ENCODE measurements around the gene AKAP13. TPM values are rescaled to one million over a fixed set of nuclear protein-coding genes. Genes with fewer than 3 reads are reported as not detected.

The AKAP13 gene
- total RNA-seq, 1 experiment from 2014 or later: 47.3 TPM

DNA sequence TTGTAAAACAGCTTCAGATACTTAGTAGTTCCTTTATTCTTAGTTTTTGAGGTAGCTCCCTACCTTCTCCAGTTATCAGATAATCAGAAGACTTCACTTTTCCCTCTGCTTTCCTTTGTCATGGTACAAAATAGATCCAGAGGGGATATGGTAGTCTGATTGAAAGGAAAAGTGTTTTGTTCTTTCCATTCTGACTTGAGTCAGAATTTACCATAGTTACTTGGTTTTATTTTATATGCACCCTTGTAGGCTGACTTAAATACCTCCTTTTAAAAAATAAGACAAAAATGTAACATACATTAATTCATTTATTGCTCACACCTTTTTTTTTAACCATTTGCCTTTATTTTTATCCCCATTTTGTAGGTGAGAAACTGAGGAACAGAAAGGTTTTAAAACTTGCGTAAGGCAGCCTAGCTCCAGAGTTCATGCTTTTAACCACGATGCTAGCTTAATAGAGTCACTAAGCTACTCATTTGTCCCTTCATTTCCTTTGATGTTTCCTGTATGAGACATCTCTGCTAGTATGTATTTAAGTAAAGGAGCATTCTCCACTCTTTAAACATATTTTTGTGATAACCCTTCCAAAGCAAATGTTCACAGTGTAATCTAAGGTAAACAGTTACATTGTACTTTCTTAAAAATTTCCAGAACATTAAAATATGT, 226.9 kb downstream of the AKAP13 start:
- H3K27ac Mint-ChIP-seq: no peak overlapping the region
- Histone ChIP-seq H3K14ac (ENCODE audit: insufficient read depth, low read length) (no peak overlapping the region), H4K20me1 (ENCODE audit: control insufficient read depth, insufficient read depth, insufficient read length) (no peaks in the 10 kb centered on the region), H3K4me1 (ENCODE audit: insufficient read depth, low read length) (no peaks in the 10 kb centered on the region), H3K9ac (ENCODE audit: extremely low read depth, insufficient read length, low read length) (no peak overlapping the region), H3K56ac (ENCODE audit: insufficient read length, low read depth, low read length) (no peak overlapping the region), H3K4me2 (ENCODE audit: insufficient read depth, insufficient read length, low read length) (no peak overlapping the region), H3K79me2 (ENCODE audit: insufficient read depth, low read length) (no peaks in the 10 kb centered on the region; the same call in 1 of the 2 replicates), H3K23me2 (ENCODE audit: insufficient read length, low read depth, low read length, poor library complexity, severe bottlenecking) (no peaks in the 10 kb centered on the region), H3K27me3 (ENCODE audit: insufficient read depth, low read length) (no peaks in the 10 kb centered on the region), H2AK5ac (ENCODE audit: insufficient read length, low read length) (no peak overlapping the region), H3K9me3 (ENCODE audit: control insufficient read depth, low read depth, low read length) (no peaks in the 10 kb centered on the region), H2AFZ (ENCODE audit: low read length) (no peak overlapping the region), H3K27ac (ENCODE audit: insufficient read length, low read depth, low read length) (no peak overlapping the region), H2BK5ac (ENCODE audit: insufficient read length, low read length) (no peak overlapping the region), H4K5ac (ENCODE audit: insufficient read length, low read depth, low read length) (no peak overlapping the region), H2BK15ac (ENCODE audit: low read depth, low read length) (no peak overlapping the region), H3K18ac (ENCODE audit: insufficient read length, low read depth, low read length) (no peak overlapping the region), H4K8ac (replicated peaks; ENCODE audit: insufficient read length, low read depth, low read length) (no peak overlapping the region), H4K91ac (ENCODE audit: insufficient read length, low read depth, low read length) (no peak overlapping the region), H3K23ac (ENCODE audit: insufficient read length, low read depth, low read length) (no peak overlapping the region), H2BK12ac (ENCODE audit: insufficient read length, low read depth, low read length) (no peak overlapping the region), H3K79me1 (ENCODE audit: insufficient read depth, low read depth, low read length, poor library complexity, severe bottlenecking) (no peaks in the 10 kb centered on the region), H2BK120ac (ENCODE audit: low read depth, low read length, poor library complexity, severe bottlenecking) (no peak overlapping the region), H3K4ac (ENCODE audit: low read depth, low read length) (no peak overlapping the region), H2BK20ac (ENCODE audit: low read depth, low read length, poor library complexity, severe bottlenecking) (no peak overlapping the region), H3T11ph (ENCODE audit: low read length) (no peak overlapping the region)
- no peak for DNase-seq
- H3K4me3 Mint-ChIP-seq: no peak overlapping the region
- H3K27me3 Mint-ChIP-seq (ENCODE audit: low read depth): no peaks in the 10 kb centered on the region
- no peaks in the 10 kb centered on the region for H3K4me1 Mint-ChIP-seq
- H3K36me3 Mint-ChIP-seq (ENCODE audit: insufficient read depth in 1 of 3, low read depth in 3 of 3): no peaks in the 10 kb centered on the region; a peak in 1 of 7 replicates
- TF ChIP-seq, protein P1, sequence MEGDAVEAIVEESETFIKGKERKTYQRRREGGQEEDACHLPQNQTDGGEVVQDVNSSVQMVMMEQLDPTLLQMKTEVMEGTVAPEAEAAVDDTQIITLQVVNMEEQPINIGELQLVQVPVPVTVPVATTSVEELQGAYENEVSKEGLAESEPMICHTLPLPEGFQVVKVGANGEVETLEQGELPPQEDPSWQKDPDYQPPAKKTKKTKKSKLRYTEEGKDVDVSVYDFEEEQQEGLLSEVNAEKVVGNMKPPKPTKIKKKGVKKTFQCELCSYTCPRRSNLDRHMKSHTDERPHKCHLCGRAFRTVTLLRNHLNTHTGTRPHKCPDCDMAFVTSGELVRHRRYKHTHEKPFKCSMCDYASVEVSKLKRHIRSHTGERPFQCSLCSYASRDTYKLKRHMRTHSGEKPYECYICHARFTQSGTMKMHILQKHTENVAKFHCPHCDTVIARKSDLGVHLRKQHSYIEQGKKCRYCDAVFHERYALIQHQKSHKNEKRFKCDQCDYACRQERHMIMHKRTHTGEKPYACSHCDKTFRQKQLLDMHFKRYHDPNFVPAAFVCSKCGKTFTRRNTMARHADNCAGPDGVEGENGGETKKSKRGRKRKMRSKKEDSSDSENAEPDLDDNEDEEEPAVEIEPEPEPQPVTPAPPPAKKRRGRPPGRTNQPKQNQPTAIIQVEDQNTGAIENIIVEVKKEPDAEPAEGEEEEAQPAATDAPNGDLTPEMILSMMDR (conservative IDR thresholded peaks at IDR 0.05): no peak
- no CpG with 5 or more reads among the region's 2 CpGs for WGBS (ENCODE audit: extremely low coverage, insufficient read length, low lambda C conversion rate)
- H3K9me3 Mint-ChIP-seq: no peaks in the 10 kb centered on the region
